Esophagus (tissue), 2 donors: ENCODE data around the gene TMCC1. TPM values are rescaled to one million over a fixed set of nuclear protein-coding genes. Genes with fewer than 3 reads are reported as not detected.

Experiments used
- H3K27ac ChIP-seq, 2 donors: one replicate each; pipeline ENCODE4 v1.5.1; 2013; ENCODE audit warnings: low read depth in 2 of 2, mild to moderate bottlenecking in 2 of 2, inconsistent platforms in 1 of 2, low read length in 1 of 2, moderate library complexity in 1 of 2
- H3K27me3 ChIP-seq, 2 donors: one replicate each; pipeline ENCODE4 v1.6.1; 2013; ENCODE audit warnings: low read length in 2 of 2, control low read depth in 1 of 2, mild to moderate bottlenecking in 1 of 2; ENCODE audit not compliant: insufficient read depth in 2 of 2, control insufficient read depth in 1 of 2
- H3K36me3 ChIP-seq, 2 donors: one replicate each; pipeline ENCODE4 v1.6.1; 2013; ENCODE audit warnings: low read length in 1 of 2; ENCODE audit not compliant: control insufficient read depth in 2 of 2, insufficient read depth in 2 of 2
- H3K4me1 ChIP-seq, 2 donors: one replicate each; pipeline ENCODE4 v1.6.1; 2013; ENCODE audit warnings: low read length in 1 of 2; ENCODE audit not compliant: control insufficient read depth in 2 of 2, insufficient read depth in 2 of 2
- H3K4me3 ChIP-seq, 2 donors: one replicate each; pipeline ENCODE4 v1.5.1; 2013; ENCODE audit warnings: low read length in 2 of 2, mild to moderate bottlenecking in 2 of 2, low read depth in 1 of 2, moderate library complexity in 1 of 2
- H3K9me3 ChIP-seq, 2 donors: one replicate each; pipeline ENCODE4 v1.6.1; 2013; ENCODE audit warnings: mild to moderate bottlenecking in 2 of 2, low read depth in 1 of 2, low read length in 1 of 2, moderate library complexity in 1 of 2; ENCODE audit not compliant: control insufficient read depth in 2 of 2, insufficient read depth in 1 of 2
- WGBS, 2 donors: extraction: QIAGEN DNeasy Blood & Tissue Kit; methylation state at CpG; one replicate each; pipeline ENCODE4 v1.1.7; 2013; 5-methylcytosine and 5-hydroxymethylcytosine counted together
- polyA plus RNA-seq, 2 donors: library from polyadenylated mRNA; stranded (reverse); fragments of 200-250 nt; gene quantifications; one replicate each; pipeline ENCODE4 v1.2.3, GENCODE V29; 2013
- donor health status: healthy with polysubstance abuse.
- donor health status: Bipolar disorder and iron deficiency.

The TMCC1 gene
- polyA plus RNA-seq, 2 donors, result 8.4 to 9.5 TPM

- peaks cover 0 to 2% of the 10 kb centered on the region in 2 donors for H3K4me1 ChIP-seq
- no peaks in the 10 kb centered on the region for H3K9me3 ChIP-seq
- H3K27me3 ChIP-seq, result no peaks in the 10 kb centered on the region
- H3K27ac ChIP-seq, result no peak overlapping the region
- WGBS, 2 donors, result 77 to 88% methylated on average over 4 of the region's 4 CpGs
- H3K4me3 ChIP-seq, result no peak overlapping the region
- H3K36me3 ChIP-seq, result no peaks in the 10 kb centered on the region
These were observed 146.4 kb downstream of the TMCC1 start for GRCh38 chr3:129747136-129747535.

- Histone ChIP-seq H3K4me1 (peaks cover 0 to 2% of the 10 kb centered on the region in 2 donors), H3K27me3 (no peaks in the 10 kb centered on the region), H3K27ac (no peak overlapping the region), H3K36me3 (no peaks in the 10 kb centered on the region), H3K4me3 (no peak overlapping the region), H3K9me3 (no peaks in the 10 kb centered on the region)
These were observed 146.9 kb downstream of the TMCC1 start for GRCh38 chr3:129746629-129747028.

GRCh38 chr3:129745253-129745652, 148.3 kb downstream of the TMCC1 start:
- WGBS, 2 donors, result 64 to 65% methylated on average over 2 of the region's 2 CpGs
- Histone ChIP-seq H3K27me3 (no peaks in the 10 kb centered on the region), H3K4me1 (peaks cover 0 to 2% of the 10 kb centered on the region in 2 donors), H3K27ac (no peak overlapping the region), H3K4me3 (no peak overlapping the region), H3K9me3 (no peaks in the 10 kb centered on the region), H3K36me3 (no peaks in the 10 kb centered on the region)

GRCh38 chr3:129741794-129742193, 151.7 kb downstream of the TMCC1 start:
- Histone ChIP-seq H3K9me3 (no peaks in the 10 kb centered on the region), H3K27me3 (no peaks in the 10 kb centered on the region), H3K4me3 (no peak overlapping the region), H3K27ac (no peak overlapping the region), H3K4me1 (no peaks in the 10 kb centered on the region), H3K36me3 (no peaks in the 10 kb centered on the region)
- WGBS, 2 donors, result 82 to 84% methylated on average over 2 of the region's 2 CpGs

- H3K27ac ChIP-seq, result no peak overlapping the region
- H3K27me3 ChIP-seq, result no peaks in the 10 kb centered on the region
- no peak overlapping the region for H3K4me3 ChIP-seq
- 84 to 90% methylated on average over 3 of the region's 3 CpGs for WGBS, 2 donors
- no peaks in the 10 kb centered on the region for H3K36me3 ChIP-seq
- no peaks in the 10 kb centered on the region for H3K4me1 ChIP-seq
- no peaks in the 10 kb centered on the region for H3K9me3 ChIP-seq
These were observed 153.4 kb downstream of the TMCC1 start for GRCh38 chr3:129740090-129740489.

- Histone ChIP-seq H3K27ac (no peak overlapping the region), H3K4me3 (no peak overlapping the region), H3K27me3 (no peaks in the 10 kb centered on the region), H3K36me3 (no peaks in the 10 kb centered on the region), H3K9me3 (no peaks in the 10 kb centered on the region), H3K4me1 (no peaks in the 10 kb centered on the region)
- WGBS, 2 donors, result 94% methylated on average over 3 of the region's 3 CpGs
These were observed 153.9 kb downstream of the TMCC1 start for GRCh38 chr3:129739634-129740033.

GRCh38 chr3:129738172-129738571, 155.3 kb downstream of the TMCC1 start:
- no peaks in the 10 kb centered on the region for H3K9me3 ChIP-seq
- no peak overlapping the region for H3K27ac ChIP-seq
- no peaks in the 10 kb centered on the region for H3K4me1 ChIP-seq
- no peaks in the 10 kb centered on the region for H3K27me3 ChIP-seq
- WGBS, 2 donors, result 61 to 67% methylated on average over 5 of the region's 5 CpGs
- H3K36me3 ChIP-seq, result no peaks in the 10 kb centered on the region
- H3K4me3 ChIP-seq, result no peak overlapping the region

GRCh38 chr3:129736070-129736469, 157.4 kb downstream of the TMCC1 start:
- WGBS, 2 donors, result 51 to 73% methylated on average over 2 of the region's 2 CpGs
- Histone ChIP-seq H3K4me3 (no peak overlapping the region), H3K27ac (no peak overlapping the region), H3K36me3 (no peaks in the 10 kb centered on the region), H3K4me1 (no peaks in the 10 kb centered on the region), H3K27me3 (no peaks in the 10 kb centered on the region), H3K9me3 (no peaks in the 10 kb centered on the region)

GRCh38 chr3:129735638-129736037, 157.9 kb downstream of the TMCC1 start:
- WGBS, 2 donors, result 74 to 76% methylated on average over 4 of the region's 4 CpGs
- Histone ChIP-seq H3K36me3 (no peaks in the 10 kb centered on the region), H3K9me3 (no peaks in the 10 kb centered on the region), H3K4me3 (no peak overlapping the region), H3K27ac (no peak overlapping the region), H3K4me1 (no peaks in the 10 kb centered on the region), H3K27me3 (no peaks in the 10 kb centered on the region)

- no peaks in the 10 kb centered on the region for H3K4me1 ChIP-seq
- WGBS, 2 donors, result 92 to 97% methylated on average over 2 of the region's 2 CpGs
- H3K4me3 ChIP-seq, result no peak overlapping the region
- H3K36me3 ChIP-seq, result no peaks in the 10 kb centered on the region
- no peaks in the 10 kb centered on the region for H3K27me3 ChIP-seq
- no peaks in the 10 kb centered on the region for H3K9me3 ChIP-seq
- no peak overlapping the region for H3K27ac ChIP-seq
These were observed 159.1 kb downstream of the TMCC1 start for GRCh38 chr3:129734449-129734848.
